HG03378 (cell line): ENCODE results near the gene ELF3.
"Not testable (repeated sequence)": the region's sequence is repeated elsewhere in the genome, so short reads cannot be mapped to it uniquely, and the experiment has no call there.

Experiments used
- ATAC-seq: cut with Tn5 transposase; IDR thresholded peaks from one replicate; pipeline ENCODE4 v1.9.1; 2021; ENCODE audit warnings: mild to moderate bottlenecking, moderate library complexity; ENCODE audit not compliant: unreplicated experiment

Gene ELF3

DNA sequence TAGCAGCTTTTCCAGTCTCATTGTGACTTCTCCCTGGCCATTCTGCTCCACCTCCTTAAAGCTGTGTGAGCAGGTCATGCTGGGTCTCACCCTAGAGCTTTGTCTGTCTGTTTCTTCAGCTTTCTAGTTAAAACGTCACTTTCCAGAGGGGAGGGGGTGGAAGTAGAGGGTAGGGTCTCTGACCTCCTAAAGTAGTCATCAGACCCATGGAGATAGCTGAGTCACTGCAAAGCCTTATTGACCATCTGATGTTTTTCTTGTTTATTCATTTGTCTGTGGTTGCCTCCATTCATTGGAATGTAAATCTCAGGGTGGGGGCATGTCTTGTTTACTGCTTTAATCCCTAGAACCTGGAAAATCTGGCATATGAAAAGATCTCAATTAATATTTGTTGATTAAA, 52.7 kb downstream of the ELF3 start:
- ATAC-seq = no peak

DNA sequence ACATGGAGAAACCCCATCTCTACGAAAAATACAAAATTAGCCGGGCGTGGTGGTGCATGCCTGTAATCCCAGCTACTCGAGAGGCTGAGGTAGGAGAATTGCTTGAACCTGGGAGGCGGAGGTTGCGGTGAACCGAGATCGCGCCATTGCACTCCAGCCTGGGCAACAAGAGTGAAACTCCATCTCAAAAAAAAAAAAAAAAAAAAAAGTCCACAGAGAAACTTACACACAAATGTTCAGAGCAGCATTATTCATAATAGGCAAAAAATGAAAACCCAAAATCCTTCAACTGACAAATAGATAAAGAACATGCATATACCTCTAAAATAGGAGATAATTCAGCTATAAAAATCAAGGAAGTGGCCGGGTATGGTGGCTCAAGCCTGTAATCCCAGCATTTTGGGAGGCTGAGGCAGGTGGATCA, 54.5 kb downstream of the ELF3 start:
- ATAC-seq = not testable (repeated sequence)
